ENCODE measurements around the gene MYH16. TPM values are rescaled to one million over a fixed set of nuclear protein-coding genes. Genes with fewer than 3 reads are reported as not detected.
"Not testable (repeated sequence)": the region's sequence is repeated elsewhere in the genome, so short reads cannot be mapped to it uniquely, and the experiment has no call there.

Gene MYH16
- total and polyA plus RNA-seq, 5 donors = not detected

GRCh38 chr7:99309111-99309510, 36.5 kb downstream of the MYH16 start:
- Histone ChIP-seq H3K9me3 (ENCODE audit: control insufficient read depth, low read length) (no peaks in the 10 kb centered on the region), H3K27me3 (ENCODE audit: control insufficient read depth, insufficient read depth) (no peaks in the 10 kb centered on the region), H3K4me3 (ENCODE audit: low read length) (no peak overlapping the region), H3K27ac (ENCODE audit: low read length) (no peak overlapping the region), H3K4me1 (ENCODE audit: control insufficient read depth, insufficient read depth, low read length) (peaks cover 5% of the 10 kb centered on the region)
- 62% methylated on average over 7 of the region's 7 CpGs for WGBS
- no peak for ATAC-seq
- DNase-seq = no peak
- intact Hi-C loops (cut with DNase I) = no loop called here

GRCh38 chr7:99310004-99310403, 37.4 kb downstream of the MYH16 start:
- intact Hi-C loops (cut with DNase I) = loop anchor here in 2 of 4 donors (2.0 to 10.0 kb wide), 3 partner anchors 175 to 271 kb away; no protein-coding TSS in a partner anchor
- no peak for ATAC-seq
- over 99% methylated on average over 4 of the region's 4 CpGs for WGBS
- Histone ChIP-seq H3K4me3 (ENCODE audit: low read length) (no peak overlapping the region), H3K27ac (ENCODE audit: low read length) (no peak overlapping the region), H3K4me1 (ENCODE audit: control insufficient read depth, insufficient read depth, low read length) (peaks cover 5% of the 10 kb centered on the region), H3K27me3 (ENCODE audit: control insufficient read depth, insufficient read depth) (no peaks in the 10 kb centered on the region), H3K9me3 (ENCODE audit: control insufficient read depth, low read length) (no peaks in the 10 kb centered on the region)
- DNase-seq = no peak

GRCh38 chr7:99311702-99312101, 39.1 kb downstream of the MYH16 start:
- ATAC-seq (no peak), DNase-seq (no peak)
- WGBS = 84% methylated on average over 9 of the region's 9 CpGs
- no peak overlapping the region for H3K4me3 ChIP-seq (ENCODE audit: low read length)
- H3K27ac ChIP-seq (ENCODE audit: low read length) = no peak overlapping the region
- intact Hi-C loops (cut with DNase I) = loop anchor here (2.0 to 10.0 kb wide), 4 partner anchors 177 to 273 kb away; no protein-coding TSS in a partner anchor
- H3K9me3 ChIP-seq (ENCODE audit: control insufficient read depth, low read length) = no peaks in the 10 kb centered on the region
- peaks cover 5% of the 10 kb centered on the region for H3K4me1 ChIP-seq (ENCODE audit: control insufficient read depth, insufficient read depth, low read length)
- no peaks in the 10 kb centered on the region for H3K27me3 ChIP-seq (ENCODE audit: control insufficient read depth, insufficient read depth)

GRCh38 chr7:99312316-99313203, 39.9 kb downstream of the MYH16 start:
- Histone ChIP-seq H3K4me3 (ENCODE audit: low read length) (no peak overlapping the region), H3K27ac (ENCODE audit: low read length) (no peak overlapping the region), H3K9me3 (ENCODE audit: control insufficient read depth, low read length) (no peaks in the 10 kb centered on the region), H3K4me1 (ENCODE audit: control insufficient read depth, insufficient read depth, low read length) (peaks cover 5% of the 10 kb centered on the region), H3K27me3 (ENCODE audit: control insufficient read depth, insufficient read depth) (no peaks in the 10 kb centered on the region)
- peak; percentile 65 to 74 for ATAC-seq
- DNase-seq = peak; percentile 53 to 85 (median 79)
- intact Hi-C loops (cut with DNase I) = loop anchor here in 3 of 4 donors (2.0 to 10.0 kb wide), 3 partner anchors 178 to 272 kb away; no protein-coding TSS in a partner anchor
- 32% methylated on average over 16 of the region's 16 CpGs for WGBS

- Histone ChIP-seq H3K27ac (ENCODE audit: low read length) (no peak overlapping the region), H3K4me3 (ENCODE audit: low read length) (no peak overlapping the region), H3K9me3 (ENCODE audit: control insufficient read depth, low read length) (no peaks in the 10 kb centered on the region), H3K27me3 (ENCODE audit: control insufficient read depth, insufficient read depth) (no peaks in the 10 kb centered on the region), H3K4me1 (ENCODE audit: control insufficient read depth, insufficient read depth, low read length) (peaks cover 5% of the 10 kb centered on the region)
- DNase-seq (no peak), ATAC-seq (no peak)
- 24% methylated on average over 1 of the region's 1 CpG for WGBS
- intact Hi-C loops (cut with DNase I) = loop anchor here in 3 of 4 donors (2.0 to 10.0 kb wide), 3 partner anchors 178 to 272 kb away; no protein-coding TSS in a partner anchor
Observed at GRCh38 chr7:99313204-99313573, 40.5 kb downstream of the MYH16 start.

- Histone ChIP-seq H3K4me3 (ENCODE audit: low read length) (no peak overlapping the region), H3K27me3 (ENCODE audit: control insufficient read depth, insufficient read depth) (no peaks in the 10 kb centered on the region), H3K4me1 (ENCODE audit: control insufficient read depth, insufficient read depth, low read length) (peaks cover 5% of the 10 kb centered on the region), H3K27ac (ENCODE audit: low read length) (no peak overlapping the region), H3K9me3 (ENCODE audit: control insufficient read depth, low read length) (no peaks in the 10 kb centered on the region)
- WGBS = 72% methylated on average over 7 of the region's 7 CpGs
- ATAC-seq = peak in 1 of 2 donors; percentile 17
- no peak for DNase-seq
- intact Hi-C loops (cut with DNase I) = loop anchor here in 1 of 4 donors (5.0 to 10.0 kb wide), 2 partner anchors 180 to 272 kb away; no protein-coding TSS in a partner anchor
Observed at GRCh38 chr7:99314504-99314903, 41.9 kb downstream of the MYH16 start.

GRCh38 chr7:99320371-99320770, 47.7 kb downstream of the MYH16 start:
- Histone ChIP-seq H3K4me1 (ENCODE audit: control insufficient read depth, insufficient read depth, low read length) (no peaks in the 10 kb centered on the region), H3K27me3 (ENCODE audit: control insufficient read depth, insufficient read depth) (no peaks in the 10 kb centered on the region), H3K9me3 (ENCODE audit: control insufficient read depth, low read length) (no peaks in the 10 kb centered on the region), H3K4me3 (ENCODE audit: low read length) (no peak overlapping the region), H3K27ac (ENCODE audit: low read length) (no peak overlapping the region)
- DNase-seq (no peak), ATAC-seq (no peak)
- WGBS = 59% methylated on average over 4 of the region's 4 CpGs
- intact Hi-C loops (cut with DNase I) = no loop called here

DNA sequence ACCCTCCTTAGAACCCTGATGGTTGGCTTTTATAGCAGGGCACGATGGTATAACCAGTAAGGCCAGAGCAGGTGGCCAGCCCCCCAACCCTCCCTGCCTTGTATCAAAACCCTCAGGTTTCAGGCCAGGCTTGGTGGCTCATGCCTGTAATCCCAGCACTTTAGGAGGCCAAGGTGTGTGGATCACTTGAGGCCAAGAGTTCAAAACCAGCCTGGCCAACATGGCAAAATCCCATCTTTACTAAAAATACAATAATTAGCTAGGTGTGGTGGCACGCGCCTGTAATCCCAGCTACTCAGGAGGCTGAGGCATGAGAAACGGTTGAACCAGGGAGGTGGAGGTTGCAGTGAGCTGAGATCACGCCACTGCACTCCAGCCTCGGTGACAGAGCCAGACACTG, 50.0 kb downstream of the MYH16 start:
- WGBS = 92% methylated on average over 6 of the region's 6 CpGs
- H3K4me1 ChIP-seq (ENCODE audit: control insufficient read depth, insufficient read depth, low read length); H3K27me3 ChIP-seq (ENCODE audit: control insufficient read depth, insufficient read depth); H3K9me3 ChIP-seq (ENCODE audit: control insufficient read depth, low read length); DNase-seq; intact Hi-C loops (cut with DNase I); ATAC-seq; H3K27ac ChIP-seq (ENCODE audit: low read length); H3K4me3 ChIP-seq (ENCODE audit: low read length): not testable (repeated sequence)

GRCh38 chr7:99324559-99324958, 51.9 kb downstream of the MYH16 start:
- DNase-seq (no peak), ATAC-seq (no peak)
- no peak overlapping the region for H3K27ac ChIP-seq (ENCODE audit: low read length)
- H3K4me1 ChIP-seq (ENCODE audit: control insufficient read depth, insufficient read depth, low read length) = no peaks in the 10 kb centered on the region
- no peak overlapping the region for H3K4me3 ChIP-seq (ENCODE audit: low read length)
- WGBS = 96% methylated on average over 14 of the region's 14 CpGs
- intact Hi-C loops (cut with DNase I) = no loop called here
- H3K9me3 ChIP-seq (ENCODE audit: control insufficient read depth, low read length) = no peaks in the 10 kb centered on the region
- no peaks in the 10 kb centered on the region for H3K27me3 ChIP-seq (ENCODE audit: control insufficient read depth, insufficient read depth)

- intact Hi-C loops (cut with DNase I) = no loop called here
- ATAC-seq = peak; percentile 2
- Histone ChIP-seq H3K4me3 (ENCODE audit: low read length) (peak overlapping the region; percentile 98), H3K4me1 (ENCODE audit: control insufficient read depth, insufficient read depth, low read length) (no peaks in the 10 kb centered on the region), H3K27me3 (ENCODE audit: control insufficient read depth, insufficient read depth) (no peaks in the 10 kb centered on the region), H3K27ac (ENCODE audit: low read length) (no peak overlapping the region), H3K9me3 (ENCODE audit: control insufficient read depth, low read length) (no peaks in the 10 kb centered on the region)
- 27% methylated on average over 14 of the region's 14 CpGs for WGBS
- DNase-seq = no peak
Observed at GRCh38 chr7:99325001-99325493, 52.4 kb downstream of the MYH16 start.
